H9 (cell line): ENCODE results near the gene DOCK7. TPM values are rescaled to one million over a fixed set of nuclear protein-coding genes. Genes with fewer than 3 reads are reported as not detected.
A peak's percentile ranks its signal among the peaks of the same experiment; 100 is the strongest.

Experiments used
- DNase-seq: peaks from one replicate; pipeline ENCODE4 v3.0.0-alpha.2; 2017
- H2AFZ ChIP-seq: one replicate; pipeline ENCODE4 v1.6.1; 2013; ENCODE audit warnings: mild to moderate bottlenecking, low read length, control low read depth, moderate library complexity
- H2AK5ac ChIP-seq: 2 replicates; pipeline ENCODE4 v1.6.1; 2013; ENCODE audit warnings: low read length, control low read depth, mixed read lengths; ENCODE audit not compliant: insufficient read length
- H2BK120ac ChIP-seq: one replicate; pipeline ENCODE4 v1.6.1; 2013; ENCODE audit warnings: low read depth, mild to moderate bottlenecking, low read length, control low read depth, inconsistent platforms; ENCODE audit not compliant: poor library complexity, severe bottlenecking
- H2BK12ac ChIP-seq: 2 replicates; pipeline ENCODE4 v1.6.1; 2013; ENCODE audit warnings: low read length, control low read depth, mixed read lengths, low read depth; ENCODE audit not compliant: insufficient read length
- H2BK15ac ChIP-seq: 2 replicates; pipeline ENCODE4 v1.6.1; 2013; ENCODE audit warnings: low read depth, low read length, control low read depth
- H2BK20ac ChIP-seq: one replicate; pipeline ENCODE4 v1.6.1; 2013; ENCODE audit warnings: low read depth, mild to moderate bottlenecking, low read length, control low read depth, inconsistent platforms; ENCODE audit not compliant: poor library complexity, severe bottlenecking
- H2BK5ac ChIP-seq: 2 replicates; pipeline ENCODE4 v1.6.1; 2013; ENCODE audit warnings: low read length, control low read depth, mixed read lengths; ENCODE audit not compliant: insufficient read length
- H3K14ac ChIP-seq: 2 replicates; pipeline ENCODE4 v1.6.1; 2013; ENCODE audit warnings: low read length, control low read depth; ENCODE audit not compliant: insufficient read depth
- H3K18ac ChIP-seq: 2 replicates; pipeline ENCODE4 v1.6.1; 2013; ENCODE audit warnings: low read depth, mild to moderate bottlenecking, mixed read lengths, low read length, control low read depth; ENCODE audit not compliant: insufficient read length
- H3K23ac ChIP-seq: 2 replicates; pipeline ENCODE4 v1.6.1; 2013; ENCODE audit warnings: low read length, control low read depth, mixed read lengths, low read depth; ENCODE audit not compliant: insufficient read length
- H3K23me2 ChIP-seq: 2 replicates; pipeline ENCODE4 v1.6.1; 2013; ENCODE audit warnings: low read depth, mild to moderate bottlenecking, mixed read lengths, low read length, control low read depth; ENCODE audit not compliant: insufficient read length, poor library complexity, severe bottlenecking
- H3K27ac ChIP-seq: 2 replicates; pipeline ENCODE4 v1.5.1; 2013; ENCODE audit warnings: low read length, control low read depth, mixed read lengths, low read depth; ENCODE audit not compliant: insufficient read length
- H3K27me3 ChIP-seq: 2 replicates; pipeline ENCODE4 v1.6.1; 2013; ENCODE audit warnings: low read length, control low read depth, inconsistent platforms; ENCODE audit not compliant: insufficient read depth
- H3K4ac ChIP-seq: 2 replicates; pipeline ENCODE4 v1.6.1; 2013; ENCODE audit warnings: low read depth, mild to moderate bottlenecking, control low read depth, inconsistent platforms, low read length, moderate library complexity
- H3K4me1 ChIP-seq: 2 replicates; pipeline ENCODE4 v1.6.1; 2013; ENCODE audit warnings: low read length, control low read depth, inconsistent platforms; ENCODE audit not compliant: insufficient read depth
- H3K4me2 ChIP-seq: 2 replicates; pipeline ENCODE4 v1.6.1; 2013; ENCODE audit warnings: low read length, control low read depth, mixed read lengths; ENCODE audit not compliant: insufficient read length, insufficient read depth
- H3K56ac ChIP-seq: 2 replicates; pipeline ENCODE4 v1.6.1; 2013; ENCODE audit warnings: low read depth, mild to moderate bottlenecking, mixed read lengths, low read length, control low read depth; ENCODE audit not compliant: insufficient read length
- H3K79me1 ChIP-seq: 2 replicates; pipeline ENCODE4 v1.6.1; 2013; ENCODE audit warnings: low read depth, mild to moderate bottlenecking, moderate library complexity, low read length, control low read depth, inconsistent platforms; ENCODE audit not compliant: insufficient read depth, poor library complexity, severe bottlenecking
- H3K79me2 ChIP-seq: 2 replicates; pipeline ENCODE4 v1.6.1; 2013; ENCODE audit warnings: low read length, control low read depth, inconsistent platforms; ENCODE audit not compliant: insufficient read depth
- H3K9ac ChIP-seq: 2 replicates; pipeline ENCODE4 v1.6.1; 2013; ENCODE audit warnings: low read length, control low read depth, mixed read lengths; ENCODE audit not compliant: insufficient read length; ENCODE audit errors: extremely low read depth
- H3K9me3 ChIP-seq: one replicate; pipeline ENCODE4 v1.6.1; 2013; ENCODE audit warnings: low read depth, low read length, inconsistent platforms; ENCODE audit not compliant: control insufficient read depth
- H3T11ph ChIP-seq: one replicate; pipeline ENCODE4 v1.6.1; 2013; ENCODE audit warnings: mild to moderate bottlenecking, low read length, control low read depth, inconsistent platforms
- H4K20me1 ChIP-seq: one replicate; pipeline ENCODE4 v1.6.1; 2013; ENCODE audit not compliant: control insufficient read depth, insufficient read length, insufficient read depth
- H4K5ac ChIP-seq: 2 replicates; pipeline ENCODE4 v1.6.1; 2013; ENCODE audit warnings: low read depth, mild to moderate bottlenecking, mixed read lengths, low read length, control low read depth; ENCODE audit not compliant: insufficient read length
- H4K8ac ChIP-seq: replicated peaks from 2 replicates; pipeline ENCODE4 v1.6.1; 2013; ENCODE audit warnings: low read length, control low read depth, mixed read lengths, low read depth; ENCODE audit not compliant: insufficient read length
- H4K91ac ChIP-seq: 2 replicates; pipeline ENCODE4 v1.6.1; 2013; ENCODE audit warnings: low read depth, mild to moderate bottlenecking, moderate library complexity, mixed read lengths, low read length, control low read depth; ENCODE audit not compliant: insufficient read length
- H3K27ac Mint-ChIP-seq, 3 experiments: 2 replicates in 2 of 3; 3 replicates in 1 of 3; pipeline ENCODE4 v1.8.0; 2020 to 2021; ENCODE audit warnings: mixed read lengths in 3 of 3, mild to moderate bottlenecking in 1 of 3, moderate library complexity in 1 of 3
- H3K27me3 Mint-ChIP-seq: 2 replicates; pipeline ENCODE4 v1.8.0; 2021; ENCODE audit warnings: low read depth, mild to moderate bottlenecking, moderate library complexity, mixed read lengths
- H3K36me3 Mint-ChIP-seq, 3 experiments: 2 replicates in 2 of 3; 3 replicates in 1 of 3; pipeline ENCODE4 v1.8.0; 2020 to 2021; ENCODE audit warnings: low read depth in 3 of 3, mixed read lengths in 3 of 3; ENCODE audit not compliant: insufficient read depth in 1 of 3
- H3K4me1 Mint-ChIP-seq, 2 experiments: 2 replicates each; pipeline ENCODE4 v1.8.0; 2020; ENCODE audit warnings: mixed read lengths in 2 of 2
- H3K4me3 Mint-ChIP-seq, 2 experiments: 2 replicates in 1 of 2; 3 replicates in 1 of 2; pipeline ENCODE4 v1.8.0; 2020 to 2021; ENCODE audit warnings: mild to moderate bottlenecking in 2 of 2, mixed read lengths in 2 of 2, moderate library complexity in 1 of 2
- H3K9me3 Mint-ChIP-seq, 2 experiments: 2 replicates in 1 of 2; 3 replicates in 1 of 2; pipeline ENCODE4 v1.8.0; 2020; ENCODE audit warnings: mild to moderate bottlenecking in 2 of 2, mixed read lengths in 2 of 2, moderate library complexity in 1 of 2
- WGBS: extraction: QIAGEN DNeasy Blood & Tissue Kit; methylation state at CpG from one replicate; pipeline ENCODE4 v1.1.7; 2013; ENCODE audit warnings: missing lambda C conversion rate, low lambda C conversion rate, mixed read lengths; ENCODE audit not compliant: insufficient read length; ENCODE audit errors: extremely low coverage; 5-methylcytosine and 5-hydroxymethylcytosine counted together
- total RNA-seq: library from RNA; stranded (reverse); gene quantifications from 2 replicates; pipeline ENCODE4 v1.2.1, GENCODE V29; 2021
- TF ChIP-seq, protein P1 (sequence below): fragments of 200-600 bp; sonication (generic); conservative IDR thresholded peaks from 3 replicates; pipeline ENCODE4 v1.8.0; 2021; ENCODE audit warnings: antibody characterized with exemption, mild to moderate bottlenecking

The DOCK7 gene
- total RNA-seq, 1 experiment from 2014 or later: 36.8 TPM

- H2BK120ac ChIP-seq: no peak overlapping the region
- peaks cover 10 to 26% (median 14%) of the 10 kb centered on the region in 3 experiments for H3K36me3 Mint-ChIP-seq
- H3K23me2 ChIP-seq: peaks cover 8% of the 10 kb centered on the region
- no peak overlapping the region for H2BK20ac ChIP-seq
- H3K27me3 ChIP-seq: no peaks in the 10 kb centered on the region
- no peak overlapping the region for H3K27ac ChIP-seq
- no peaks in the 10 kb centered on the region for H3K79me2 ChIP-seq
- 0 out of 2 replicates have a peak, but pooled peaks cover 8% of the 10 kb centered on the region for H3K4me1 ChIP-seq
- H2BK12ac ChIP-seq: no peak overlapping the region
- no peak overlapping the region for H2BK15ac ChIP-seq
- peaks cover 5 to 9% of the 10 kb centered on the region in 2 experiments for H3K9me3 Mint-ChIP-seq
- DNase-seq: no peak
- no peak overlapping the region for H2AK5ac ChIP-seq
- H4K91ac ChIP-seq: no peak overlapping the region
- H3K23ac ChIP-seq: no peak overlapping the region
- H3T11ph ChIP-seq: no peak overlapping the region
- H3K27me3 Mint-ChIP-seq: no peaks in the 10 kb centered on the region
- no peak overlapping the region for H3K18ac ChIP-seq
- H3K9ac ChIP-seq: no peak overlapping the region
- H4K20me1 ChIP-seq: no peaks in the 10 kb centered on the region
- H3K27ac Mint-ChIP-seq: no peak overlapping the region
- no peak overlapping the region for H3K14ac ChIP-seq
- H3K9me3 ChIP-seq: no peaks in the 10 kb centered on the region
- H4K5ac ChIP-seq: no peak overlapping the region
- H2AFZ ChIP-seq: no peak overlapping the region
- WGBS: no CpG with 5 or more reads among the region's 2 CpGs
- H4K8ac ChIP-seq: no peak overlapping the region
- H3K4ac ChIP-seq: no peak overlapping the region
- H3K4me2 ChIP-seq: no peak overlapping the region
- TF ChIP-seq, protein P1, sequence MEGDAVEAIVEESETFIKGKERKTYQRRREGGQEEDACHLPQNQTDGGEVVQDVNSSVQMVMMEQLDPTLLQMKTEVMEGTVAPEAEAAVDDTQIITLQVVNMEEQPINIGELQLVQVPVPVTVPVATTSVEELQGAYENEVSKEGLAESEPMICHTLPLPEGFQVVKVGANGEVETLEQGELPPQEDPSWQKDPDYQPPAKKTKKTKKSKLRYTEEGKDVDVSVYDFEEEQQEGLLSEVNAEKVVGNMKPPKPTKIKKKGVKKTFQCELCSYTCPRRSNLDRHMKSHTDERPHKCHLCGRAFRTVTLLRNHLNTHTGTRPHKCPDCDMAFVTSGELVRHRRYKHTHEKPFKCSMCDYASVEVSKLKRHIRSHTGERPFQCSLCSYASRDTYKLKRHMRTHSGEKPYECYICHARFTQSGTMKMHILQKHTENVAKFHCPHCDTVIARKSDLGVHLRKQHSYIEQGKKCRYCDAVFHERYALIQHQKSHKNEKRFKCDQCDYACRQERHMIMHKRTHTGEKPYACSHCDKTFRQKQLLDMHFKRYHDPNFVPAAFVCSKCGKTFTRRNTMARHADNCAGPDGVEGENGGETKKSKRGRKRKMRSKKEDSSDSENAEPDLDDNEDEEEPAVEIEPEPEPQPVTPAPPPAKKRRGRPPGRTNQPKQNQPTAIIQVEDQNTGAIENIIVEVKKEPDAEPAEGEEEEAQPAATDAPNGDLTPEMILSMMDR: no peak
- H3K79me1 ChIP-seq: peaks cover 4% of the 10 kb centered on the region
- no peak overlapping the region for H2BK5ac ChIP-seq
- no peak overlapping the region for H3K56ac ChIP-seq
- peaks cover 29 to 32% of the 10 kb centered on the region in 2 experiments for H3K4me1 Mint-ChIP-seq
- H3K4me3 Mint-ChIP-seq: peak overlapping the region in 1 of 2 experiments; percentile 5; a peak in 2 of 5 replicates
Measured at GRCh38 chr1:62691062-62691844, 3.1 kb upstream of the DOCK7 start.
